PFSK-1 (cell line): ENCODE measurements around the gene PEX19.

Experiments used
- FOXP2 ChIP-seq: optimal IDR thresholded peaks from 2 replicates; pipeline ENCODE3; 2011; ENCODE audit warnings: borderline replicate concordance, control low read depth, inconsistent platforms; ENCODE audit not compliant: insufficient read depth; ENCODE audit errors: extremely low read length, extremely low read depth
- POLR2AphosphoS5 ChIP-seq: IDR thresholded peaks from 2 replicates; pipeline ENCODE4 v1.6.1; 2012; ENCODE audit warnings: low read depth, mild to moderate bottlenecking, control low read depth, low read length, moderate library complexity
- SIN3A ChIP-seq: IDR thresholded peaks from 2 replicates; pipeline ENCODE4 v1.6.1; 2012; ENCODE audit warnings: mild to moderate bottlenecking, low read length, moderate library complexity, borderline replicate concordance; ENCODE audit not compliant: insufficient read depth
- TAF1 ChIP-seq: IDR thresholded peaks from 2 replicates; pipeline ENCODE4 v1.6.1; 2012; ENCODE audit warnings: low read length, control low read depth, borderline replicate concordance; ENCODE audit not compliant: insufficient read depth
- TF ChIP-seq, protein P1 (sequence below), 2 experiments: IDR thresholded peaks; 2 replicates each; pipeline versions ENCODE4 v1.6.1 to v1.8.0; 2011 to 2012; ENCODE audit warnings: low read depth in 2 of 2, low read length in 2 of 2, control low read depth in 1 of 2, inconsistent platforms in 1 of 2, mild to moderate bottlenecking in 1 of 2, moderate library complexity in 1 of 2; ENCODE audit not compliant: insufficient read depth in 1 of 2

GRCh38 chr1:160291248-160292220 is 6.6 kb upstream of the PEX19 start:
- TF ChIP-seq POLR2AphosphoS5: no peak
- TF ChIP-seq TAF1: no peak
- TF ChIP-seq SIN3A: no peak
- TF ChIP-seq, protein P1, sequence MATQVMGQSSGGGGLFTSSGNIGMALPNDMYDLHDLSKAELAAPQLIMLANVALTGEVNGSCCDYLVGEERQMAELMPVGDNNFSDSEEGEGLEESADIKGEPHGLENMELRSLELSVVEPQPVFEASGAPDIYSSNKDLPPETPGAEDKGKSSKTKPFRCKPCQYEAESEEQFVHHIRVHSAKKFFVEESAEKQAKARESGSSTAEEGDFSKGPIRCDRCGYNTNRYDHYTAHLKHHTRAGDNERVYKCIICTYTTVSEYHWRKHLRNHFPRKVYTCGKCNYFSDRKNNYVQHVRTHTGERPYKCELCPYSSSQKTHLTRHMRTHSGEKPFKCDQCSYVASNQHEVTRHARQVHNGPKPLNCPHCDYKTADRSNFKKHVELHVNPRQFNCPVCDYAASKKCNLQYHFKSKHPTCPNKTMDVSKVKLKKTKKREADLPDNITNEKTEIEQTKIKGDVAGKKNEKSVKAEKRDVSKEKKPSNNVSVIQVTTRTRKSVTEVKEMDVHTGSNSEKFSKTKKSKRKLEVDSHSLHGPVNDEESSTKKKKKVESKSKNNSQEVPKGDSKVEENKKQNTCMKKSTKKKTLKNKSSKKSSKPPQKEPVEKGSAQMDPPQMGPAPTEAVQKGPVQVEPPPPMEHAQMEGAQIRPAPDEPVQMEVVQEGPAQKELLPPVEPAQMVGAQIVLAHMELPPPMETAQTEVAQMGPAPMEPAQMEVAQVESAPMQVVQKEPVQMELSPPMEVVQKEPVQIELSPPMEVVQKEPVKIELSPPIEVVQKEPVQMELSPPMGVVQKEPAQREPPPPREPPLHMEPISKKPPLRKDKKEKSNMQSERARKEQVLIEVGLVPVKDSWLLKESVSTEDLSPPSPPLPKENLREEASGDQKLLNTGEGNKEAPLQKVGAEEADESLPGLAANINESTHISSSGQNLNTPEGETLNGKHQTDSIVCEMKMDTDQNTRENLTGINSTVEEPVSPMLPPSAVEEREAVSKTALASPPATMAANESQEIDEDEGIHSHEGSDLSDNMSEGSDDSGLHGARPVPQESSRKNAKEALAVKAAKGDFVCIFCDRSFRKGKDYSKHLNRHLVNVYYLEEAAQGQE (IDR thresholded peaks at IDR 0.05; ENCODE audit: insufficient read depth in 1 of 2, low read depth in 2 of 2, low read length in 2 of 2): no peak
- no peak for TF ChIP-seq FOXP2
